SJSA1 (cell line): ENCODE results near the gene GLB1L. TPM values are rescaled to one million over a fixed set of nuclear protein-coding genes. Genes with fewer than 3 reads are reported as not detected.
"Not testable (repeated sequence)": the region's sequence is repeated elsewhere in the genome, so short reads cannot be mapped to it uniquely, and the experiment has no call there.

Source experiments
- DNase-seq, 2 experiments: peaks; one replicate each; pipeline ENCODE4 v3.0.0-alpha.2; 2015 to 2020; ENCODE audit warnings: low spot score in 2 of 2, low read depth in 1 of 2
- H3K27ac ChIP-seq: fragments of 250-450 bp; sonication (Bioruptor Pico); 2 replicates; pipeline ENCODE4 v1.5.1; 2020; ENCODE audit warnings: mild to moderate bottlenecking, moderate library complexity
- H3K27me3 ChIP-seq: fragments of 250-450 bp; sonication (Bioruptor Pico); replicated peaks from 2 replicates; pipeline ENCODE4 v1.5.1; 2020; ENCODE audit warnings: mild to moderate bottlenecking, moderate library complexity
- H3K36me3 ChIP-seq: fragments of 250-450 bp; sonication (Bioruptor Pico); 2 replicates; pipeline ENCODE4 v1.5.1; 2020; ENCODE audit warnings: mild to moderate bottlenecking
- H3K4me1 ChIP-seq: fragments of 250-450 bp; sonication (Bioruptor Pico); replicated peaks from 2 replicates; pipeline ENCODE4 v1.6.1; 2021; ENCODE audit warnings: mild to moderate bottlenecking
- H3K4me3 ChIP-seq: fragments of 250-450 bp; sonication (Bioruptor Pico); 2 replicates; pipeline ENCODE4 v1.5.1; 2020; ENCODE audit warnings: mild to moderate bottlenecking
- H3K9me3 ChIP-seq: fragments of 250-450 bp; sonication (Bioruptor Pico); replicated peaks from 2 replicates; pipeline ENCODE4 v1.5.1; 2020; ENCODE audit warnings: mild to moderate bottlenecking
- total RNA-seq: library from RNA; depleted of rRNA; stranded (reverse); fragments of >200 nt; shearing (Covaris generic); gene quantifications from 2 replicates; pipeline ENCODE4 v1.2.3, GENCODE V29; 2014; rRNA removed

GLB1L gene
- 0.53 and 3.6 TPM in 2 replicates for total RNA-seq

DNA sequence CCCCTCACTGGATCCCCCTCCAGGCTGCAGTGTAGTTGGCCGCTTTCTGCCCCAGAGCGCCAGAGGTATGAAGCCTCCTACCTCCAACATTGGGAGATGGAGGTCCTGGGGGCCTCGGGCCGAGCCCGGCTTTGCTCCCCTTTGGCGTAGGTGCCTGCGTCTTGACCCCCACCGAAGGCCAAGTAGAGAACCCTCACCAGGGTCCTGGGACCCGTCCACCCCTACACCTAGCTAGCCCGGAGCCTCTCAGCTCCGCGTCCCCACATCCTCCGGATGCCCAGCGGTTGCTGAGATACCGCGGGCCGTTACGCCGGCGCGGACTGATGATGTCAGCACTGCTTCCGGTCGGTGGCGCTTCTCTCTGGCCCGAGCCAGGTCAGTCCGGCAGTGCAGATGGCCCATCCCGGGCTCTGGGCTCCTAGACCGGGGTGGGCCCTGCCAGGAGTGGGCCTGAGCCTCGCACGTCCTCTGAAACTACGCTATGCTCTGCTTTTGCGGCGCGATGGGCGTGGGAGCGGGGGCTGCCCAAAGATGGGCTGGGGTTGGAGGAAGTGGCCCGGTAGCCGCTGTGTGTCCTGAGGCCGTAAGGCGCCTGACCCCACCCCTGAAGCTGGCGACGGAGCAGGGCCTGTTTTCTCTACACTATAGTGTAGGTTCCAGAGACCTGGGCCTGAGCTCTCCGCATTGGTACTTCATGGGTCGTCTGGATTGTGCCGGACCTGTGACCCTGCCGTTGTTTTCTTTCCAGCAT lies at the start of gene GLB1L, which contains the start of gene STK16:
Gene GLB1L, minus strand, starts transcription at position 297 of the 751 bp plus-strand sequence. CDS start 1,871 bp downstream, outside the sequence.
Gene STK16, plus strand, starts transcription at position 332 of the 751 bp plus-strand sequence. CDS start 521 bp downstream, outside the sequence.
- DNase-seq = peak; percentile 93 to 94
- H3K27ac ChIP-seq = peak within 1 kb of the TSS; percentile 88
- H3K4me1 ChIP-seq = peaks cover 31% of the 10 kb centered on the region
- peak within 1 kb of the TSS; percentile 81 for H3K4me3 ChIP-seq
- H3K27me3 ChIP-seq = no peaks in the 10 kb centered on the region
- H3K36me3 ChIP-seq = peaks cover 24% of the 10 kb centered on the region
- H3K9me3 ChIP-seq = no peaks in the 10 kb centered on the region

DNA sequence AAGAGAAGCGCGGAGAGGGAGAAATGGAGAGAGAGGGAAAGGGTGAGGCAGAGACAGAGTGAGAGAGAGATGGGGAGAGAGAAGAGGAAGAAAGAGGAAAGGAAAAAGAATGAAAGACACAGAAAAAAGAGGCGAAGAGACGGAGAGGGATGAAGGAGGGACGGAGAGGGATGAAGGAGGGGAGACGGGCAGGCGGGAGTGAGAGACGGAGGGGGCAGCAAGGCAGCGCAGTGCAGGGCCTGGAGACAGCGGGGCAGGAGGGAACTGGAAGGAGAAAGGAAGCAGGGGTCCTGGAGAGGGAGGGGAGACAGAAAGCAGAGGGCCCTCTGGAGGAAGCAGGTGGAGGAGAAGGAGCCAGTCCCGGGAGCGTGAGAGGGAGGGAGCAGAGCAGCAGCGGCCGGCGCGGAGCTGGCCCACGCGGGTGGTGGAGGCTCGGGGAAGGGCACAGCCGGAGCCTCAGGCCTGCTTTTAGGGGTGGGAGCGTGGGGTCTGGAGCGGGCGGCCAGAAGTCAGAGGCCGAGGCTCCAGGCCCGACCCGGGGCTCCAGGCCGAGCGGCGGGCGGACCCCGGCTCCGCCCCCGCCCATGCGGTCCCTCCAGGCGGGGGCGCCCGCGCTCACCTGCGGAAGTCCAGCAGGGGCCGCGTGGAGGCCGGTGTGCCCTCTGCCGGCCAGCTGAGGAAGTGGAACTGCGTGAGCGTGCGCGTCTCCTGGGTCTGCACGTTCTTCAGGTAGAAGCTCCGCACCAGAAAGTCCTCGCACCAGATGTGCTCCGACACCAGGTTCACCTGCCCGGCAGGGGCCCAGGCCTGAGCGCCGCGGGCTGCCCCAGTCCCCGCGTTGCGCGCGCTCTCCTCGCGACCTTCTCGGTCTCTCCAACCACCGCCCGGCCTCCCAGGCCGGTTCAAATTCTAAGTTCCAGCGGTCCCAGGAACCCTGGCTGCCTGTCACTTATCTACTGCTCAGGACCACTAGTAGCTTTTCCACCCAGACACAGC lies 49.4 kb upstream of the GLB1L start:
- H3K27me3 ChIP-seq = peaks cover 7% of the 10 kb centered on the region; the same call in 1 of the 2 replicates
- no peaks in the 10 kb centered on the region for H3K36me3 ChIP-seq
- DNase-seq = peak; percentile 78 to 79
- H3K27ac ChIP-seq = no peak overlapping the region
- H3K4me1 ChIP-seq = peaks cover 15% of the 10 kb centered on the region
- H3K4me3 ChIP-seq = peak overlapping the region; percentile 30
- H3K9me3 ChIP-seq = no peaks in the 10 kb centered on the region

DNA sequence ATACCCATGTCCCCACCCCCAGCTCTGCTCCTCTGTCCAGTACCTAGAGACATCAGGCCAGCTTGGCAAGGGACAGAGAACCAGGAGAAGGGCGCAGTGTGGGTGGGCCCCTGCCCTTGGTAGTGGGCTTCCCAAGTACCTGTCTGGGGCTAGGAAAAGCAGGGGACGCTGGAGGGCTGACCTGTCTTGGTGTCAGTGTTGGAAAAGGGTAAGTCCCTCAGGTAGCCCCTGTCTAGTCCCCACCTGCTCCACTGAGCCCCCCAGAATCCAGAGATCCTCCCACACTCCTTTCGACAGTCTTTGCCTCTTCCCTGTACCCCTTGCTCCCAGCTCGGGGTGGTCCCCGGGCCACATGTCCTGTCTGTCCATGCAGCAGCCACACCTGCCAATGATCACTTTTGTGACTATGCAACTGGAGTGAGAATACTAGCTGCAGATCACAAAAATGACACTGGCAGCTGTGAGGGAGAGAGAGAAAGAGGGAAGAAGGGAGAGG lies 48.5 kb upstream of the GLB1L start:
- H3K9me3 ChIP-seq = no peaks in the 10 kb centered on the region
- H3K27ac ChIP-seq = no peak overlapping the region
- H3K4me3 ChIP-seq = no peak overlapping the region
- no peak for DNase-seq
- peaks cover 21% of the 10 kb centered on the region for H3K4me1 ChIP-seq
- H3K27me3 ChIP-seq = peaks cover under 1% of the 10 kb centered on the region; the same call in 1 of the 2 replicates
- H3K36me3 ChIP-seq = no peaks in the 10 kb centered on the region

DNA sequence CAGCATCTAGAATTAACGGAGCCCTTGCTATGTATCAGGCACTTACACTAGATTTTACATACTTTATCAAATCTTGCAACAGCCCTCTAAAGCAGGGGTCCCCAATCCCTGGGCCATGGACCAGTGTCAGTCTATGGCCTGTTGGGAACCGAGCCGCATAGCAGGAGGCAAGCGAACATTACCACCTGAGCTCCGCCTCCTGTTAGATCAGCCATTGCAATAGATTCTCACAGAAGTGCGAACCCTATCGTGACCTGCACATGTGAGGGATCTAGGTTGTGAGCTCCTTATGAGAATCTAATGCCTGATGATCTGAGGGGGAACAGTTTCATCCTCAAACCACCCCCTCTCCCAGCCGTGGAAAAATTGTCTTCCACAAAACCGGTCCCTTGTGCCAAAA lies 47.4 kb upstream of the GLB1L start:
- H3K27me3 ChIP-seq = no peaks in the 10 kb centered on the region; the same call in 1 of the 2 replicates

DNA sequence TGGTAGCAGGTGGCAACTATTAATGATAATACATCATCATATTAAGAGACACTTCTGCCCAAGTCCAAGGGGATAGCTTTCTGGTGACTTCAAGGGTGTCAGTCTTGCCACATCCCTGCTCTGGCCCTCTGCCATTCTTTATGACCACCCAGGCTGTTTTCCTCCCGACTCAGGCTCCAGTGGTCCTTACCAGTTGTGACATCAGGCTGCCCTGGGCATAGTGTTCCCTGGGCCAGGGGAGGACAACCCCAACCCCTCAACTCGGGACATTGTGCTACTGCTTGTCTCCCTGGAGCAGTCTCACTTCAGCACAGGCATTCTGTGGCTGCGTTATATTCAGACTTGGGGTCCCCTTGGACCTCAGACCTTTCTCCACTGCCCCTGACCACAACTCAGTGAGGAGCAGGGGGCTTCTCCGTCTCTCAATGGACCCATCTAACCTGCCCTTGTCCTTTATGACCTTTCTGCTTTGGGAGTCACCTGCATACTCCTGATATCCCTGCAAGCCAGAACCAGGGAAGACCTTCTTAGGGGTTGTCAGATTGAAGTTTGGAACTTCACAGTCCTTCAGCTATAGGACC lies 46.8 kb upstream of the GLB1L start:
- H3K4me1 ChIP-seq = peaks cover 21% of the 10 kb centered on the region
- no peak overlapping the region for H3K27ac ChIP-seq
- H3K4me3 ChIP-seq = no peak overlapping the region
- DNase-seq = no peak
- H3K27me3 ChIP-seq = no peaks in the 10 kb centered on the region; the same call in 1 of the 2 replicates
- no peaks in the 10 kb centered on the region for H3K36me3 ChIP-seq
- H3K9me3 ChIP-seq = no peaks in the 10 kb centered on the region

More for the DNA sequence above, 47.4 kb upstream of the GLB1L start:
- Histone ChIP-seq H3K9me3 (no peaks in the 10 kb centered on the region), H3K4me3 (no peak overlapping the region), H3K36me3 (no peaks in the 10 kb centered on the region), H3K27ac (no peak overlapping the region), H3K4me1 (peaks cover 21% of the 10 kb centered on the region)
- no peak for DNase-seq

DNA sequence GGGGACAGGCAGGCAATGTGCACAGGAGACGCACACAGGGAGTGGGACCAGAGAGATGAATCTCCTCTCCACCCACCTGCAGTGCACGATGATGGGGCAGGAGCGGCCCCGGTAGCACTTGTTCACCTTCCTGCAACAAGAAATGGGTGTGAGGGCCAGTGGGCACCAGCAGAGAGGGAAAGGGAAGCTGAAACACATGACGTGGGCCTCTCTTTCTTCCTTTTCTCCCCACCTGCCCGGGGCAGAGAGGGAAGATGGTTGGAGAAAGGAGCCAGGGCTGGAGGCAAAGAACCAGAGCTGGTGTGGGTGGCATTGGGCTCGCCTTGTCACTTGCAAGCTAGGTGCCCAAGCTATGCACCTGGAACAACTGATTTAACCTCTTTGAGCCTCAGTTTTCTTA lies 46.1 kb upstream of the GLB1L start:
- peaks cover 21% of the 10 kb centered on the region for H3K4me1 ChIP-seq
- H3K36me3 ChIP-seq = 0 out of 2 replicates have a peak, but pooled peaks cover 2% of the 10 kb centered on the region
- H3K27me3 ChIP-seq = no peaks in the 10 kb centered on the region; the same call in 1 of the 2 replicates
- no peaks in the 10 kb centered on the region for H3K9me3 ChIP-seq
- no peak overlapping the region for H3K27ac ChIP-seq
- H3K4me3 ChIP-seq = no peak overlapping the region
- DNase-seq = no peak

DNA sequence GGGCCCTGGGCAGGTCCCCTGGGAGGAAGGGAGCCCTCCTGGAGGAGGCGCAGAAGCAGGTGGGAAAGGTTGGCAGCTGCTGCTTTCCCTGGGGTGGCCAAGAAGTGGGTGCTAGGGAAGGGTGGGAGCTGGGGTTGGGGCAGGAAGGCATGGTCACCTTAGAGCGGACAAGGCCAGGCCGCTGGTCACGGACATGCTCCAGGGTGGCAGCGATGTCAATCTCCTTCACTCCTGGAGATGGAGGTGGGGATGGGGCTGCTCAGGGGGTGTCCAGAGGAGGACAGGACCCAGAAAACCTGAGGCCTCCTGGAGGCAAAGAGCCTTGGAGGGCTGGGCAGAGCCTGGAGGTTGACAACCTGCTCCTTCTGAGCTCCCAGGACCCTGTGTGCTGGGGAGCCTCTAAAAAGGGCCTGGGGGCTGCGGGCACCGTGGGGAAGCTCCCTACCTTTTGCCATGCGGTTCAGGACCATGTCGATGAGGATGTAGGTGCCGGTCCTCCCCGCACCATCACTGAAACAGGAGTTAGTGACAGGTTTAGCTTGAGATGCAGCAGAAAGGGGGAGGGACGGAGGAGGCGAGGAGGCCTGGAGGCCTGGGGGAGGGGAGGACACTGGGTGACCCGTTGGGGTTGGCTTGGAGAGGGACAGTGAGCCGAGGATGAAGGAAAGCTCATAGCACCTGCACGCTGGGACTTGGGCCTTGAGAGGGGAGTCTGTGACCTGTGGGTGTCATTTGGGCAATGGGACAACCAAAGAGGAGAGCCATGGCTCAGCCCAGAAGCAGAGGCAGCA lies 45.3 kb upstream of the GLB1L start:
- no peak overlapping the region for H3K4me3 ChIP-seq
- no peaks in the 10 kb centered on the region for H3K9me3 ChIP-seq
- no peaks in the 10 kb centered on the region for H3K27me3 ChIP-seq
- H3K27ac ChIP-seq = no peak overlapping the region
- peaks cover 21% of the 10 kb centered on the region for H3K4me1 ChIP-seq
- peak in 1 of 2 experiments; percentile 32 for DNase-seq
- H3K36me3 ChIP-seq = peaks cover 6% of the 10 kb centered on the region; the same call in 1 of the 2 replicates

DNA sequence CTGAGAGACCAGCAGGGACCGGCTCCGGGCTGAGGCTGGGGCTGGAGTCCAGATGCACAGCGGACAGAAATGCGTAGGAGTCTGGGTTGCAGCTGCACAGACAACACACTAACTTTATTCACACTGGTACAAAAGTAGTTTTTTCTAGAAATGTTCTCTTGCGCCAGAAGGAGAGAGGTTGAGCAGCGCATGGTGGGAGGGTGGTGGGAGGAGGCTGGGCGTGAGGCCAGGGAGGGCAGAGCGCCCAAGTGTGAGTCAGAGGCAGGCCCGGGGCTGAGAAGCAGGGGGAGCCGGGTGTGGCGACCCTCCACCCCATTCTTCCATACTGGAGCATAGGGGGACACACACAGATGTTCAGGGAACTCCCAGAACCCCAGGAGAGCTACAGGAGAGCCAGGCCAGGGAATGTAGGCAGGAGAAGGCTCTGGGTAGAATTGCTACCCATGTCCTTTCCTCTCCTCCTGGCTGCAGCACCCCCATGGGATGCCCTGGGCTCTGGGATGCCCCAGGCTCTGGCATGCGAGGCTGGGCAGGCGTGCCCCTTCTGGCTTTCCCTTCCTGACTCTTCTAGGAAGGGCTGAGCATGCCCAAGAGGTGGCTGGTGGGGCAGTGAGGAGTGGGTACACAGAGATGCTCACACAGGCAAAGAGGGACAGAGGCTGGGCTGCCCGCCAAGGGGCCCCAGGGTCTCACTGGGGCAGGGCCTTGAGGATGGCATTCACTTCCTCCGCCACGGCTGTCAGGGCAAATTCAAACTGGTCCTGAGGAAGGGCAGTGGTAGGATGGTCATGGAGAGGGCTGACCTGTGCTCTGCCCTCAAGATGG lies 44.5 kb upstream of the GLB1L start:
- DNase-seq = peak; percentile 32 to 55
- Histone ChIP-seq H3K4me3 (no peak overlapping the region), H3K4me1 (peaks cover 16% of the 10 kb centered on the region), H3K27me3 (no peaks in the 10 kb centered on the region), H3K27ac (no peak overlapping the region), H3K9me3 (no peaks in the 10 kb centered on the region), H3K36me3 (peaks cover 14% of the 10 kb centered on the region)

DNA sequence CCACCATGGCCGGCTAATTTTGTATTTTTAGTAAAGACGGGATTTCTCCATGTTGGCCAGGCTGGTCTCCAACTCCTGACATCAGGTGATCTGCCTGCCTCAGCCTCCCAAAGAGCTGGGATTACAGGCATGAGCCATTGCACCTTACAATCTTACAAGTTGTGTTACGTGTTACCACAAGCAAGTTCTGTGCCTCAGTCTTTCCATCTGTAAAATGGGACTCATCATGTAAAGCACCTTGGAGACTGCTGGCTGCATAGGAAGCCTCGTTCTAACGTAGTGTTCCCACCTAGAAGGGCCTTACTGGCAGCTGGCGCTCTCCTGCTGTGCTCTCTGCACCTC lies 43.9 kb upstream of the GLB1L start:
- Histone ChIP-seq H3K27ac (no peak overlapping the region), H3K36me3 (peaks cover 20% of the 10 kb centered on the region), H3K27me3 (no peaks in the 10 kb centered on the region), H3K4me1 (peaks cover 12% of the 10 kb centered on the region), H3K4me3 (no peak overlapping the region), H3K9me3 (no peaks in the 10 kb centered on the region)
- DNase-seq = no peak

DNA sequence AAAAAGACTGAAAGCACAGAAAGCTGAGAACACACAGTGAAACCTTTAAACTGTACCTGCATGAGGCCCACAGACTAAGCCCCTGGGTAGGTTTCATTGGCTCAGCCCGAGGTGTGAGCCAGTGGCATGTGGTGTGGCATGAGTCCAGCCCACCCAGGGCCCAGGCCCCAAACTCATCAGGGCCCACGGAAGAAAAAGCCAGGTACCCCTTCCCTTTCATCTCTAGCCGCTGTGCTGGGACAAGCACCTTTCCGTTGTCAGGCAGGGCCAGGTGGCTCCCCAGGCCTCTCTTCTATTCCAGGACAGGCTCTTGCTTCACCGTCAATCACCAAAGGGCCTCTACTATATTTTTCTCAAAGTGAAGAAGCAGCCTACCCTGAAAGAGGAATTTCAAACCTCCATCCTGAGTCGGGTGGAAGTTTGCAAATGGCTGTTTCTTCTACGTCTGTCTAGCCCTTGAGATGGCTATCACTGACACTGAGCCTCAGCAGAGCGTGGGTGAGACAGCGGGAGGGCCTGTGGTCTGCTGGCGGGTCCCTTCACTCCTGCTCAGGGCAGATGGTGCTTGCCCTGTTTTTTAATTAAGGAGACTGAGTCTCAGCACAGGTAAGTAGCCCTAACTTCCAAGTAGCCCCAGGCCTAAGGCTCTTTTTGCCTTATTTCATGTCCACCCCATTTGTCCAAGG lies 42.5 kb upstream of the GLB1L start:
- peak in 1 of 2 experiments; percentile 23 for DNase-seq
- no peaks in the 10 kb centered on the region for H3K9me3 ChIP-seq
- peaks cover 28% of the 10 kb centered on the region for H3K36me3 ChIP-seq
- H3K4me1 ChIP-seq = peaks cover 12% of the 10 kb centered on the region
- no peaks in the 10 kb centered on the region for H3K27me3 ChIP-seq
- H3K27ac ChIP-seq = no peak overlapping the region
- no peak overlapping the region for H3K4me3 ChIP-seq

DNA sequence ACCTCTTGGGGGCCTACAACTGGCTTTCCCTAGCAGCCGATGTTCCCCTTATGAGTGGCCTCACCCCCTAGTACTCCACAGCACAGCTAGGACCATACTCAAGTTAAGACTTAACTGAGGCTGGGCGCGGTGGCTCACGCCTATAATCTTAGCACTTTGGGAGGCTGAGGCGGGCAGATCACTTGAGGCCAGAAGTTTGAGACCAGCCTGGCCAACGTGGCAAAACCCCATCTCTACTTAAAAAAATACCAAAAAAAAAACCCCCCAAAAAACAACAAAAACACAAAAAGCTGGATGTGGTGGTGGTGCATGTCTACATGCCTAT lies 41.8 kb upstream of the GLB1L start:
- H3K36me3 ChIP-seq = peaks cover 34% of the 10 kb centered on the region
- H3K4me3 ChIP-seq, H3K9me3 ChIP-seq, H3K27me3 ChIP-seq, DNase-seq, H3K27ac ChIP-seq: not testable (repeated sequence)
- peaks cover 12% of the 10 kb centered on the region for H3K4me1 ChIP-seq
